SU-DHL-6 (cell line): ENCODE data around the gene ZNF554.

Source experiments
- H2AFZ ChIP-seq: fragments of 200-600 bp; sonication (generic); 2 replicates; pipeline ENCODE4 v1.6.1; 2014; ENCODE audit warnings: low read depth, mild to moderate bottlenecking, moderate library complexity, mixed read lengths, antibody characterized with exemption, low read length; ENCODE audit not compliant: severe bottlenecking
- H3F3A ChIP-seq: fragments of 200-600 bp; shearing (Covaris generic); 2 replicates; pipeline ENCODE4 v1.6.0; 2016; ENCODE audit warnings: antibody characterized with exemption, mild to moderate bottlenecking; ENCODE audit not compliant: insufficient read depth
- H3K27ac ChIP-seq: fragments of 200-600 bp; sonication (generic); 2 replicates; pipeline ENCODE4 v1.5.1; 2016; ENCODE audit warnings: low read depth, mild to moderate bottlenecking, low read length, moderate library complexity, mixed read lengths
- H3K27me3 ChIP-seq: fragments of 200-600 bp; sonication (generic), shearing (Covaris generic); 2 replicates; pipeline ENCODE4 v1.6.0; 2014; ENCODE audit warnings: mild to moderate bottlenecking, low read length
- H3K36me3 ChIP-seq: fragments of 200-600 bp; sonication (generic); 2 replicates; pipeline ENCODE4 v1.6.1; 2014; ENCODE audit warnings: mild to moderate bottlenecking, low read length, mixed read lengths
- H3K4me2 ChIP-seq: fragments of 300-600, 200-600 bp; shearing (Covaris generic), sonication (generic); 2 replicates; pipeline ENCODE4 v1.6.0; 2014; ENCODE audit warnings: low read length, low read depth, mild to moderate bottlenecking; ENCODE audit not compliant: poor library complexity, severe bottlenecking
- H3K4me3 ChIP-seq: fragments of 200-600 bp; sonication (generic); 2 replicates; pipeline ENCODE4 v1.5.1; 2014; ENCODE audit warnings: antibody characterized with exemption, low read length, mild to moderate bottlenecking, mixed read lengths; ENCODE audit not compliant: insufficient read depth, poor library complexity, severe bottlenecking
- H3K79me2 ChIP-seq: fragments of 200-600 bp; sonication (generic); 2 replicates; pipeline ENCODE4 v1.6.1; 2014; ENCODE audit warnings: mild to moderate bottlenecking, low read length, moderate library complexity; ENCODE audit not compliant: insufficient read depth
- H3K9ac ChIP-seq: fragments of 200-600 bp; sonication (generic); 2 replicates; pipeline ENCODE4 v1.7.0; 2014; ENCODE audit warnings: mild to moderate bottlenecking, low read length
- H3K9me2 ChIP-seq: fragments of 200-600 bp; sonication (generic); replicated peaks from 2 replicates; pipeline ENCODE4 v1.6.1; 2014; ENCODE audit warnings: low read length; ENCODE audit not compliant: insufficient read depth
- H3K9me3 ChIP-seq: fragments of 200-600 bp; sonication (generic); 2 replicates; pipeline ENCODE4 v1.6.1; 2014; ENCODE audit warnings: low read length, mixed read lengths; ENCODE audit not compliant: insufficient read depth
- H4K20me1 ChIP-seq: fragments of 200-600 bp; sonication (generic); 2 replicates; pipeline ENCODE4 v1.6.1; 2014; ENCODE audit warnings: low read depth, mild to moderate bottlenecking, antibody characterized with exemption, low read length, moderate library complexity, mixed read lengths
- EZH2phosphoT487 ChIP-seq: fragments of 200-600 bp; sonication (generic), shearing (Covaris generic); conservative IDR thresholded peaks from 2 replicates; pipeline ENCODE4 v1.6.1; 2018; ENCODE audit warnings: mild to moderate bottlenecking, antibody characterized with exemption, low read length, moderate library complexity, mixed read lengths
- TF ChIP-seq, protein P1 (sequence below): fragments of 200-600 bp; sonication (generic); IDR thresholded peaks from one replicate; pipeline ENCODE4 v1.5.1; 2017; ENCODE audit warnings: antibody characterized with exemption, mild to moderate bottlenecking, low read length, moderate library complexity; ENCODE audit not compliant: insufficient read depth, poor library complexity, severe bottlenecking

Gene ZNF554

DNA sequence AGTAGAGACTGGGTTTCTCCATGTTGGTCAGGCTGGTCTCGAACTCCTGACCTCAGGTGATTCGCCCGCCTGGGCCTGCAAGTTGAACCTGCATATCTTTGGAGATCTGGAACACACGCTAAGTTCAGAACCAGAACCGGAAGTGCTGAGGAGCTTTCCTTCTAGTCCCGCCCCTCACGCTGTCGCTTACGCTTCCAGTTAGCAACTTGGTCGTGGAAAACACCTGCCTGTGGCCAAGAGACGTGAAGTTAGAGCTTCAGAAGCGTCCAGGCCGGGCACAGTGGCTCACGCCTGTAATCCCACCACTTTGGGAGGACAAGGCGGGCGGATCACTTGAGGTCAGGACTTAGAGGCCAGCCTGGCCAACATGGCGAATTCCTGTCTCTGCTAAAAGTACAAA is 66.1 kb downstream of the ZNF554 start:
- Histone ChIP-seq H3K27me3 (no peaks in the 10 kb centered on the region), H3F3A (no peaks in the 10 kb centered on the region), H4K20me1 (no peaks in the 10 kb centered on the region), H3K9ac (no peak overlapping the region), H3K36me3 (no peaks in the 10 kb centered on the region), H3K4me3 (no peak overlapping the region), H3K4me2 (no peak overlapping the region), H3K79me2 (no peaks in the 10 kb centered on the region), H3K9me3 (no peaks in the 10 kb centered on the region), H3K27ac (no peak overlapping the region), H2AFZ (no peak overlapping the region), H3K9me2 (no peaks in the 10 kb centered on the region)
- TF ChIP-seq, protein P1, sequence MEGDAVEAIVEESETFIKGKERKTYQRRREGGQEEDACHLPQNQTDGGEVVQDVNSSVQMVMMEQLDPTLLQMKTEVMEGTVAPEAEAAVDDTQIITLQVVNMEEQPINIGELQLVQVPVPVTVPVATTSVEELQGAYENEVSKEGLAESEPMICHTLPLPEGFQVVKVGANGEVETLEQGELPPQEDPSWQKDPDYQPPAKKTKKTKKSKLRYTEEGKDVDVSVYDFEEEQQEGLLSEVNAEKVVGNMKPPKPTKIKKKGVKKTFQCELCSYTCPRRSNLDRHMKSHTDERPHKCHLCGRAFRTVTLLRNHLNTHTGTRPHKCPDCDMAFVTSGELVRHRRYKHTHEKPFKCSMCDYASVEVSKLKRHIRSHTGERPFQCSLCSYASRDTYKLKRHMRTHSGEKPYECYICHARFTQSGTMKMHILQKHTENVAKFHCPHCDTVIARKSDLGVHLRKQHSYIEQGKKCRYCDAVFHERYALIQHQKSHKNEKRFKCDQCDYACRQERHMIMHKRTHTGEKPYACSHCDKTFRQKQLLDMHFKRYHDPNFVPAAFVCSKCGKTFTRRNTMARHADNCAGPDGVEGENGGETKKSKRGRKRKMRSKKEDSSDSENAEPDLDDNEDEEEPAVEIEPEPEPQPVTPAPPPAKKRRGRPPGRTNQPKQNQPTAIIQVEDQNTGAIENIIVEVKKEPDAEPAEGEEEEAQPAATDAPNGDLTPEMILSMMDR: no peak
- TF ChIP-seq EZH2phosphoT487: no peak
